Heart left ventricle (tissue), 13 donors: ENCODE results near the gene SLC25A33.

Experiments
- CTCF ChIP-seq, 12 donors: fragments of 200-600 bp; sonication (generic) in 4 of 12; IDR thresholded peaks; one replicate each; pipeline versions ENCODE4 v1.5.0 to v1.8.0; 2018 to 2022; ENCODE audit warnings: antibody characterized with exemption in 12 of 12, mild to moderate bottlenecking in 5 of 12
- POLR2A ChIP-seq, 2 donors: fragments of 450-650 bp; IDR thresholded peaks; one replicate each; pipeline ENCODE4 v1.6.1; 2017; ENCODE audit warnings: antibody characterized with exemption in 2 of 2, mild to moderate bottlenecking in 2 of 2, moderate library complexity in 2 of 2
- donor health status: ischemic (EF 13 %, LVEDD 7.1; RV severe dilation, severe dysfunction).
- donor health status: DM: no; HTN: yes; CAD: no.
- donor health status: DM: no; HTN: no; CAD: no.
- donor health status: ischemic (EF 25% LVEDD 6.9; RV normal size, moderate dysfunction).
- donor health status: ischemic (EF 25% LVEDD 5.7; RV mildly dilated, moderate dysfunction).
- donor health status: ischemic (EF 35%, LVEDD 5.7; RV mildly dilated, moderate dysfunction).
- donor health status: nonischemic (EF 11% LVEDD 7.7; RV severe dilation, severe dysfunction).
- donor health status: DM: yes; HTN: yes; CAD: no.
- donor health status: PGD.
- donor health status: ischemic (EF 29% LVEDD 5.4; RV normal size, mild dysfunction).
- donor health status: nonischemic (EF 23%, LVEDD 6.1; RV moderate dilation, normal function).

DNA sequence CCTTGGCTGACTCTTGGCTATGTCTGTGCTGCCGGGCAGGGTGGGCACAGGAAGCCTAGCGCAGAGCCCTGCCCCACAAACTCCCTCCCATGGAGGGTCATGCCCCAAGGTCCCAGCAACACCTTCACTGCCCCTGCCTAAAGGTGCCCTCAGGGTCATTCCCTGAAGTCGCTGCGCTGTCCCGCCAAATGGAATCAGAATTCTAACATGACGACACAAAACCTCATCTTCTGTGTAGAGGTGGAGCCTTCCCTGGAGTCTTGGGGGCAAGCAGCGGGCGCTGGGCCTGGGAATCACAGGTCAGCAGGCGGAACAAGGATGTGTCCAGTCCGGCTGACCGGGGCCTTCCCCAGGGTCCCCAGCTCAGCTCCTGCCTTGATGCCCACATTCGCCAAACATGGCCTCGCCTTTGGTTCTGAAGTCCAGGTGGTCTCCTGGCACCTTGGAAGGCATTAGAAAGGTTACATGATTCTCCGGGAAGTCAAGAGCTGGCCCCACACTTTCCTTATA is 66.7 kb downstream of the SLC25A33 start:
- no peak for TF ChIP-seq CTCF (IDR thresholded peaks at IDR 0.05)
- TF ChIP-seq POLR2A (IDR thresholded peaks at IDR 0.05), result no peak
